Neutrophil (primary cell): Measurements from ENCODE around the gene TMEFF2.

Source experiments
- H3K27ac ChIP-seq: fragments of 200-600 bp; sonication (generic); 2 replicates; pipeline ENCODE4 v1.5.1; 2016; ENCODE audit warnings: mild to moderate bottlenecking, moderate library complexity
- H3K27me3 ChIP-seq: fragments of 200-600 bp; sonication (generic); 2 replicates; pipeline ENCODE4 v1.6.0; 2016; ENCODE audit warnings: mild to moderate bottlenecking
- H3K36me3 ChIP-seq: fragments of 200-600 bp; sonication (generic); 2 replicates; pipeline ENCODE4 v1.5.1; 2017
- H3K4me1 ChIP-seq, 2 experiments: fragments of 200-600 bp in 1 of 2; sonication (generic) in 1 of 2; 1 replicate in 1 of 2; 2 replicates in 1 of 2; pipeline versions ENCODE4 v1.5.1 to v1.6.1; 2013 to 2016; ENCODE audit warnings: low read depth in 1 of 2, low read length in 1 of 2, mild to moderate bottlenecking in 1 of 2, moderate library complexity in 1 of 2; ENCODE audit not compliant: control insufficient read depth in 1 of 2, insufficient read depth in 1 of 2
- H3K4me3 ChIP-seq, 2 experiments: fragments of 200-600 bp in 1 of 2; sonication (generic) in 1 of 2; 1 replicate in 1 of 2; 2 replicates in 1 of 2; pipeline ENCODE4 v1.5.1; 2013 to 2016; ENCODE audit warnings: low read depth in 1 of 2, low read length in 1 of 2, mild to moderate bottlenecking in 1 of 2, moderate library complexity in 1 of 2
- H3K9me3 ChIP-seq: fragments of 200-600 bp; sonication (generic); 2 replicates; pipeline ENCODE4 v1.5.1; 2016
- TF ChIP-seq, protein P1 (sequence below): fragments of 200-600 bp; sonication (generic); IDR thresholded peaks from 2 replicates; pipeline ENCODE4 v1.5.1; 2016; ENCODE audit warnings: antibody characterized with exemption

Gene TMEFF2

DNA sequence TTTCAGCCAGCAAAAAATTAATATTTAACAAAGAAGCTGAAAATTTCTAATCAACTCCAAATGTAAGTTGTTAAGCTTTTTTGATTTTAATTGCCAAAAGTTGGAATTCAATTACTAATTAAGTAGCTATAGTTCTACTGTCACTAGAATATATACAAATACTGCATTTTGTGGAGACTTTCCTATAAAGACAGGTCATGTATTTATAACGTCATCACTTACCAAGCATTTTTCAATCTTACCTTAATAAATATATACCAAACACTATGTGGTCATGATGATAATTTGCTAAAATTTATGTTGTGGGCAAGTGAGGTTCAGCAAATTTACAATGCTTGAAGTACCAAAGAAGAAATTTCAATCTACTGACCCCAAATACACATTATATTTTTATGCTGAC, 24.2 kb upstream of the TMEFF2 start:
- no peaks in the 10 kb centered on the region for H3K9me3 ChIP-seq
- TF ChIP-seq, protein P1, sequence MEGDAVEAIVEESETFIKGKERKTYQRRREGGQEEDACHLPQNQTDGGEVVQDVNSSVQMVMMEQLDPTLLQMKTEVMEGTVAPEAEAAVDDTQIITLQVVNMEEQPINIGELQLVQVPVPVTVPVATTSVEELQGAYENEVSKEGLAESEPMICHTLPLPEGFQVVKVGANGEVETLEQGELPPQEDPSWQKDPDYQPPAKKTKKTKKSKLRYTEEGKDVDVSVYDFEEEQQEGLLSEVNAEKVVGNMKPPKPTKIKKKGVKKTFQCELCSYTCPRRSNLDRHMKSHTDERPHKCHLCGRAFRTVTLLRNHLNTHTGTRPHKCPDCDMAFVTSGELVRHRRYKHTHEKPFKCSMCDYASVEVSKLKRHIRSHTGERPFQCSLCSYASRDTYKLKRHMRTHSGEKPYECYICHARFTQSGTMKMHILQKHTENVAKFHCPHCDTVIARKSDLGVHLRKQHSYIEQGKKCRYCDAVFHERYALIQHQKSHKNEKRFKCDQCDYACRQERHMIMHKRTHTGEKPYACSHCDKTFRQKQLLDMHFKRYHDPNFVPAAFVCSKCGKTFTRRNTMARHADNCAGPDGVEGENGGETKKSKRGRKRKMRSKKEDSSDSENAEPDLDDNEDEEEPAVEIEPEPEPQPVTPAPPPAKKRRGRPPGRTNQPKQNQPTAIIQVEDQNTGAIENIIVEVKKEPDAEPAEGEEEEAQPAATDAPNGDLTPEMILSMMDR: no peak

DNA sequence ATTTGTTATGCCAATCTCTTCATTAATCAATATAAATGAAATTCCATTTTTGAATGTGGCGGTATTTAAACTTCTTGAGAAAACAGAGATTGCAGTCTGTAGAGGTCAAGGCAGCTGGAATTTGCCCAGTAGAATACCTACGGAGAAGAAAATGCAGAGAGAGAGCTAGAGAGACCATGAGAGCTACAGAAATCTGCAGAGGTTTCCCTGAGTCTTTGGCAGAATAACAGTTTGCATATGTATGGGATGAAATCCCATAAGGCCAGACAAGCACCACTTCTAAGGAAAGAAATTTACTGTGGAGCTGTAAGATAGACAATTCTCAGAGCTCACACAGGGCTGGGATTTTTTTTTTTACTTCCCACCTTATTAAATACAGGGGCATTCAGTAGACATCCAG, 23.6 kb upstream of the TMEFF2 start:
- H3K27me3 ChIP-seq: no peaks in the 10 kb centered on the region
- H3K4me1 ChIP-seq: no peaks in the 10 kb centered on the region
- TF ChIP-seq, protein P1: no peak
- H3K36me3 ChIP-seq: no peaks in the 10 kb centered on the region
- no peak overlapping the region for H3K27ac ChIP-seq
- H3K9me3 ChIP-seq: no peaks in the 10 kb centered on the region
- H3K4me3 ChIP-seq: no peak overlapping the region

More for the DNA sequence above, 24.2 kb upstream of the TMEFF2 start:
- Histone ChIP-seq H3K36me3 (no peaks in the 10 kb centered on the region), H3K4me1 (no peaks in the 10 kb centered on the region), H3K27ac (no peak overlapping the region), H3K27me3 (no peaks in the 10 kb centered on the region), H3K4me3 (no peak overlapping the region)

DNA sequence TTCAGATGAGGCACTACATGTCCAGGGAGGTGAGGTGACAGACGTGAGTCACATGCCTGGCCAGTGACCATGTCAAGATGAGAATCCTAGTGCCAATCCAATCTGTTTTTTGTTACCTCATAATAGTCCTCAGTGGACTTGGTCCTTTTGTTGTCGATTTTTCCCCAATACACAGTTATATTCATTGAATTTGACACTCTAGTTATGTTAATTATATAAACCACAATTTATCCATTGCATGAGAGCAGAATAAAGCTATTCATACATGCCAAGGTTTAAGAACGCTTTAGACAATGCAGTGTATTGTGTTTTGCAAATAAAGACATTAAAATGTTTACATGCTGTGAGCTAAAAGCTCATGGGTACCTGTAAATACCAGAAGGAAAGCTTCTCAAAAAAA, 21.6 kb upstream of the TMEFF2 start:
- Histone ChIP-seq H3K27ac (no peak overlapping the region), H3K36me3 (no peaks in the 10 kb centered on the region), H3K4me3 (no peak overlapping the region), H3K4me1 (no peaks in the 10 kb centered on the region), H3K27me3 (no peaks in the 10 kb centered on the region), H3K9me3 (no peaks in the 10 kb centered on the region)
- TF ChIP-seq, protein P1: no peak

DNA sequence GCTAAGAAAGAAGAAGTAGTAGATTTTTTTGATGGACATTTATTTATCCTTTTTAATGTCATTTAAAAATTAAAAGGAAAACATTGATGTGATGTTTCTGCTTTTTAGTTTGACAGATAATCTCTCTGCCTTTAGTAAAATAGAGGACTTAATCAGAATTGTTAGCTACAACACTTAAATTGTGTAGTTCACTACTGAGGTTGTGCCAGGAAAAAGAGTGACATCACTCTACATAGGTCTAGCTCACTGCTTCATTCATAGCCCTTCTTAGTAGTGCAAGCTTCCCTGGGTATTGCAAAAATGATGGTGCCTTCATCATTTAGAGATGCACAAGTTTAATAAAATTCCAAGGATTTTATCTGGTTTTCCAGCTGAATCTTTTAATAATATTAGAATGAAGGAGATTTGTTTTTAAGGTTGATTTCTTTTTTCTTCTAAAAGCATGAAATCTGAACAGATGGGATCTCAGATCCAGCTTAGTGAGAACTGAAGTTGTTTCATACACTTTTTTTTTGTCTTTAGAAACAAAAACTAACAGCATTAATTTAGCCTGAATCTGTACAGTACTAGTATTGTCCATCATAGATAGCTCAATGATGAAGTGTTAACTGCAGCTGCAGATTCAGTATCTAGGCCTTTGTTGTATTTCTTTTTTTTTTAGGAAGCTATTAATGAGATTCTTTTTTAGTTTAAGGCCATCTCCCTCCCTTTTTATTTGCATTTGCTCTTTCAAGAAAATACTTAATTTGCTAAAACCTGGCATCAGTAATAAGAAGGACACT, 20.6 kb upstream of the TMEFF2 start:
- Histone ChIP-seq H3K36me3 (no peaks in the 10 kb centered on the region), H3K4me3 (no peak overlapping the region), H3K4me1 (no peaks in the 10 kb centered on the region), H3K27ac (no peak overlapping the region), H3K27me3 (no peaks in the 10 kb centered on the region), H3K9me3 (no peaks in the 10 kb centered on the region)
- TF ChIP-seq, protein P1: no peak

DNA sequence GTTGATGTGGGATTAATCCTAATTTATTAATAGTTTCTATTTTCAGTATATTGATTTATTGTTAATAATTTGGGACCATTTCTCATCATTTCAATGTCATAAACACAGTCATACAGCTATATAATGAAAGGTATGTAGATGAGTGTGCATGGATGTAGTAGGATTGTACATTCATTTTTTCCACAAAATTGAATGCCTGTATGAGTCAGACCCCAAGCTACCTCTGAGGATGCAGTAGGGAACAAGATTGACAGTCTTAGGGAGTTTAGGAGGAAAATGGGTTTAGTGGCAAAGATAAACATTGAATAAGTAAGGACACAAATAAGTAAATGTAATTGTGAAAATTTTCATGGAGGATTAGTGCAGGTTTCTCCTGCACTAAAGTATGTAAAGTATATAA, 14.1 kb upstream of the TMEFF2 start:
- Histone ChIP-seq H3K27me3 (no peaks in the 10 kb centered on the region), H3K27ac (no peak overlapping the region), H3K36me3 (no peaks in the 10 kb centered on the region), H3K9me3 (no peaks in the 10 kb centered on the region), H3K4me3 (no peak overlapping the region), H3K4me1 (no peaks in the 10 kb centered on the region)
- TF ChIP-seq, protein P1: no peak
